Natural killer cell (primary cell): ENCODE results near the gene COL4A3. TPM values are rescaled to one million over a fixed set of nuclear protein-coding genes. Genes with fewer than 3 reads are reported as not detected.

ENCODE experiments used
- ATAC-seq, 3 donors: fragments of 150-1000 bp in 2 of 3; fragments of 200-7000 bp in 1 of 3; cut with Tn5 transposase; 1 replicate in 1 of 3; 2 replicates in 2 of 3; pipeline ENCODE4 v1.10.0; 2021; ENCODE audit warnings: mild to moderate bottlenecking in 2 of 3, moderate library complexity in 2 of 3
- DNase-seq, 2 donors: peaks; one replicate each; pipeline versions ENCODE4 v3.0.0 to v3.0.0-alpha.2; 2013 to 2021; ENCODE audit warnings: mixed read lengths in 1 of 2
- H3K27ac ChIP-seq: one replicate; pipeline ENCODE4 v1.5.1; 2013; ENCODE audit warnings: mild to moderate bottlenecking, low read length
- H3K27me3 ChIP-seq: one replicate; pipeline ENCODE4 v1.6.1; 2013; ENCODE audit warnings: low read length; ENCODE audit not compliant: control insufficient read depth, insufficient read depth
- H3K36me3 ChIP-seq: one replicate; pipeline ENCODE4 v1.6.1; 2013; ENCODE audit warnings: low read length; ENCODE audit not compliant: control insufficient read depth, insufficient read depth
- H3K4me1 ChIP-seq: one replicate; pipeline ENCODE4 v1.6.1; 2013; ENCODE audit warnings: low read length; ENCODE audit not compliant: control insufficient read depth, insufficient read depth
- H3K4me3 ChIP-seq: one replicate; pipeline ENCODE4 v1.5.1; 2013; ENCODE audit warnings: low read length
- H3K9me3 ChIP-seq: one replicate; pipeline ENCODE4 v1.6.1; 2013; ENCODE audit warnings: low read length; ENCODE audit not compliant: control insufficient read depth, insufficient read depth
- H3K27ac Mint-ChIP-seq, 2 donors: one replicate each; pipeline ENCODE4 v1.8.0; 2022; ENCODE audit warnings: mild to moderate bottlenecking in 2 of 2, mixed read lengths in 2 of 2, moderate library complexity in 1 of 2
- H3K27me3 Mint-ChIP-seq, 2 donors: one replicate each; pipeline ENCODE4 v1.8.0; 2022; ENCODE audit warnings: low read depth in 2 of 2, mixed read lengths in 2 of 2
- H3K36me3 Mint-ChIP-seq: one replicate; pipeline ENCODE4 v1.8.0; 2022; ENCODE audit warnings: mixed read lengths
- H3K4me1 Mint-ChIP-seq, 2 donors: one replicate each; pipeline ENCODE4 v1.8.0; 2022; ENCODE audit warnings: mixed read lengths in 2 of 2
- H3K4me3 Mint-ChIP-seq: one replicate; pipeline ENCODE4 v1.8.0; 2022; ENCODE audit warnings: mild to moderate bottlenecking, moderate library complexity, mixed read lengths
- H3K9me3 Mint-ChIP-seq, 2 donors: one replicate each; pipeline ENCODE4 v1.8.0; 2022; ENCODE audit warnings: mixed read lengths in 2 of 2
- CTCF ChIP-seq: fragments of 200-600 bp; IDR thresholded peaks from one replicate; pipeline ENCODE4 v1.8.0; 2022; ENCODE audit warnings: antibody characterized with exemption
- WGBS: methylation state at CpG from one replicate; pipeline ENCODE4 v1.1.7; 2013; ENCODE audit warnings: missing lambda C conversion rate; ENCODE audit not compliant: insufficient coverage; 5-methylcytosine and 5-hydroxymethylcytosine counted together
- intact Hi-C: fragments of 100-400 bp; cut with micrococcal nuclease; formaldehyde crosslinking; loops from one replicate; pipeline ENCODE4 v1.14.2; 2022
- total RNA-seq, 4 donors: library from RNA; stranded (reverse); fragments of 120-200 nt in 1 of 4; gene quantifications; one replicate each; pipeline versions ENCODE4 v1.2.3 to v1.2.4, GENCODE V29; 2013 to 2022

COL4A3 gene
- total RNA-seq, 3 donors from 2014 or later (not counting 1 experiment from before 2014, with no cell fraction given) = 0.45 to 1.8 (median 1.0) TPM

GRCh38 chr2:227252831-227253230 lies 88.4 kb downstream of the COL4A3 start:
- DNase-seq (no peak), ATAC-seq (no peak)
- no peaks in the 10 kb centered on the region for H3K27me3 ChIP-seq
- Mint-ChIP-seq H3K36me3 (no peaks in the 10 kb centered on the region), H3K4me1 (no peaks in the 10 kb centered on the region), H3K4me3 (no peak overlapping the region), H3K9me3 (no peaks in the 10 kb centered on the region), H3K27me3 (peaks cover 3 to 6% of the 10 kb centered on the region in 2 donors), H3K27ac (no peak overlapping the region)
- intact Hi-C loops = no loop called here
- no peak for TF ChIP-seq CTCF
- 100% methylated on average over 1 of the region's 2 CpGs for WGBS
- no peaks in the 10 kb centered on the region for H3K9me3 ChIP-seq
- H3K4me1 ChIP-seq = no peaks in the 10 kb centered on the region
- no peak overlapping the region for H3K4me3 ChIP-seq
- no peak overlapping the region for H3K27ac ChIP-seq
- H3K36me3 ChIP-seq = no peaks in the 10 kb centered on the region

- no peaks in the 10 kb centered on the region for H3K36me3 ChIP-seq
- intact Hi-C loops = no loop called here
- Mint-ChIP-seq H3K36me3 (no peaks in the 10 kb centered on the region), H3K4me1 (no peaks in the 10 kb centered on the region), H3K27ac (no peak overlapping the region), H3K9me3 (no peaks in the 10 kb centered on the region), H3K27me3 (peaks cover 3 to 6% of the 10 kb centered on the region in 2 donors), H3K4me3 (no peak overlapping the region)
- H3K4me3 ChIP-seq = no peak overlapping the region
- no peaks in the 10 kb centered on the region for H3K27me3 ChIP-seq
- H3K4me1 ChIP-seq = no peaks in the 10 kb centered on the region
- no peak overlapping the region for H3K27ac ChIP-seq
- H3K9me3 ChIP-seq = no peaks in the 10 kb centered on the region
- ATAC-seq (no peak), DNase-seq (no peak)
- no peak for TF ChIP-seq CTCF
Measured at GRCh38 chr2:227256605-227257004, 92.2 kb downstream of the COL4A3 start.

GRCh38 chr2:227257820-227258219 lies 93.4 kb downstream of the COL4A3 start:
- no peak overlapping the region for H3K27ac Mint-ChIP-seq
- ATAC-seq (no peak), DNase-seq (no peak)
- H3K27me3 Mint-ChIP-seq = peaks cover 3 to 6% of the 10 kb centered on the region in 2 donors
- Histone ChIP-seq H3K9me3 (no peaks in the 10 kb centered on the region), H3K4me3 (no peak overlapping the region), H3K27me3 (no peaks in the 10 kb centered on the region), H3K36me3 (no peaks in the 10 kb centered on the region), H3K4me1 (no peaks in the 10 kb centered on the region), H3K27ac (no peak overlapping the region)
- no peak for TF ChIP-seq CTCF
- H3K4me3 Mint-ChIP-seq = no peak overlapping the region
- no peaks in the 10 kb centered on the region for H3K36me3 Mint-ChIP-seq
- intact Hi-C loops = no loop called here
- 94% methylated on average over 5 of the region's 5 CpGs for WGBS
- H3K4me1 Mint-ChIP-seq = no peaks in the 10 kb centered on the region
- no peaks in the 10 kb centered on the region for H3K9me3 Mint-ChIP-seq

- no peaks in the 10 kb centered on the region for H3K9me3 Mint-ChIP-seq
- intact Hi-C loops = no loop called here
- DNase-seq = no peak
- H3K36me3 Mint-ChIP-seq = no peaks in the 10 kb centered on the region
- no peak for TF ChIP-seq CTCF
- H3K4me1 Mint-ChIP-seq = no peaks in the 10 kb centered on the region
- Histone ChIP-seq H3K27ac (no peak overlapping the region), H3K36me3 (no peaks in the 10 kb centered on the region), H3K4me3 (no peak overlapping the region), H3K4me1 (no peaks in the 10 kb centered on the region), H3K9me3 (no peaks in the 10 kb centered on the region), H3K27me3 (no peaks in the 10 kb centered on the region)
- ATAC-seq = no peak
- 92% methylated on average over 5 of the region's 5 CpGs for WGBS
- peaks cover 0 to 1% of the 10 kb centered on the region in 2 donors for H3K27me3 Mint-ChIP-seq
- H3K27ac Mint-ChIP-seq = no peak overlapping the region
- no peak overlapping the region for H3K4me3 Mint-ChIP-seq
Measured at GRCh38 chr2:227260041-227260440, 95.6 kb downstream of the COL4A3 start.
